Activated CD8-positive, alpha-beta memory T cell treated with anti-CD3 and anti-CD28 coated beads, Interleukin-2, amount 50 U/mL, for 4 hours (primary cell): Measurements from ENCODE around the gene LHFPL2.
"Not testable (repeated sequence)": the region's sequence is repeated elsewhere in the genome, so short reads cannot be mapped to it uniquely, and the experiment has no call there.

Source experiments
- DNase-seq: peaks from one replicate; pipeline ENCODE4 v3.0.0-alpha.2; 2020

The LHFPL2 gene

GRCh38 chr5:78639791-78640190, 8.8 kb downstream of the LHFPL2 start:
- no peak for DNase-seq

GRCh38 chr5:78638973-78639669, 9.5 kb downstream of the LHFPL2 start:
- DNase-seq: no peak

GRCh38 chr5:78638423-78638822, 10.1 kb downstream of the LHFPL2 start:
- no peak for DNase-seq

- DNase-seq: no peak
Observed at GRCh38 chr5:78637468-78637867, 11.1 kb downstream of the LHFPL2 start.

GRCh38 chr5:78636682-78637081, 11.9 kb downstream of the LHFPL2 start:
- DNase-seq: no peak

- no peak for DNase-seq
Observed at GRCh38 chr5:78634634-78635033, 13.9 kb downstream of the LHFPL2 start.

- no peak for DNase-seq
Observed at GRCh38 chr5:78634229-78634628, 14.3 kb downstream of the LHFPL2 start.

- DNase-seq: no peak
Observed at GRCh38 chr5:78633700-78634099, 14.9 kb downstream of the LHFPL2 start.

GRCh38 chr5:78632467-78632866, 16.1 kb downstream of the LHFPL2 start:
- no peak for DNase-seq

GRCh38 chr5:78631931-78632330, 16.6 kb downstream of the LHFPL2 start:
- DNase-seq: no peak

- no peak for DNase-seq
Observed at GRCh38 chr5:78630047-78630446, 18.5 kb downstream of the LHFPL2 start.

GRCh38 chr5:78629624-78630023, 18.9 kb downstream of the LHFPL2 start:
- no peak for DNase-seq

- no peak for DNase-seq
Observed at GRCh38 chr5:78628270-78628992, 20.1 kb downstream of the LHFPL2 start.

- no peak for DNase-seq
Observed at GRCh38 chr5:78627766-78628165, 20.8 kb downstream of the LHFPL2 start.

- no peak for DNase-seq
Observed at GRCh38 chr5:78627175-78627574, 21.4 kb downstream of the LHFPL2 start.

GRCh38 chr5:78626009-78626571, 22.5 kb downstream of the LHFPL2 start:
- no peak for DNase-seq

- DNase-seq: no peak
Observed at GRCh38 chr5:78624992-78625391, 23.6 kb downstream of the LHFPL2 start.

- DNase-seq: no peak
Observed at GRCh38 chr5:78624011-78624541, 24.5 kb downstream of the LHFPL2 start.

GRCh38 chr5:78622302-78622971, 26.1 kb downstream of the LHFPL2 start:
- no peak for DNase-seq

GRCh38 chr5:78621291-78621738, 27.3 kb downstream of the LHFPL2 start:
- no peak for DNase-seq

- not testable (repeated sequence) for DNase-seq
Observed at GRCh38 chr5:78620119-78620518, 28.5 kb downstream of the LHFPL2 start.

GRCh38 chr5:78618303-78618702, 30.3 kb downstream of the LHFPL2 start:
- no peak for DNase-seq

GRCh38 chr5:78615697-78616096, 32.9 kb downstream of the LHFPL2 start:
- no peak for DNase-seq
